Osteoblast (primary cell): ENCODE data around the gene ELOF1. TPM values are rescaled to one million over a fixed set of nuclear protein-coding genes. Genes with fewer than 3 reads are reported as not detected.

Experiments
- DNase-seq: peaks from one replicate; pipeline ENCODE4 v3.0.0; 2011; ENCODE audit warnings: low spot score, mixed read lengths; ENCODE audit not compliant: insufficient read length; ENCODE audit errors: missing footprints
- H2AFZ ChIP-seq: 2 replicates; pipeline ENCODE4 v1.6.0; 2011; ENCODE audit warnings: mild to moderate bottlenecking, low read length
- H3K27ac ChIP-seq: 2 replicates; pipeline ENCODE4 v1.5.1; 2011; ENCODE audit warnings: mild to moderate bottlenecking, low read depth, low read length, moderate library complexity
- H3K27me3 ChIP-seq: 2 replicates; pipeline ENCODE4 v1.6.0; 2012; ENCODE audit warnings: mild to moderate bottlenecking, control low read depth, inconsistent platforms, low read length, moderate library complexity; ENCODE audit not compliant: insufficient read depth
- H3K36me3 ChIP-seq: 2 replicates; pipeline ENCODE4 v1.5.1; 2011; ENCODE audit warnings: mild to moderate bottlenecking, low read length, control low read depth, moderate library complexity; ENCODE audit not compliant: insufficient read depth
- H3K4me1 ChIP-seq: 2 replicates; pipeline ENCODE4 v1.5.1; 2011; ENCODE audit warnings: mild to moderate bottlenecking, low read length, control low read depth, moderate library complexity; ENCODE audit not compliant: insufficient read depth
- H3K4me2 ChIP-seq: 2 replicates; pipeline ENCODE4 v1.6.0; 2011; ENCODE audit warnings: mild to moderate bottlenecking, low read length; ENCODE audit not compliant: insufficient read depth
- H3K4me3 ChIP-seq: fragments of 200-600 bp; sonication (generic); 3 replicates; pipeline ENCODE4 v1.5.1; 2012; ENCODE audit warnings: mild to moderate bottlenecking, low read length, inconsistent platforms; ENCODE audit not compliant: insufficient read depth
- H3K79me2 ChIP-seq: 2 replicates; pipeline ENCODE4 v1.6.0; 2012; ENCODE audit warnings: mild to moderate bottlenecking, low read length, control low read depth, inconsistent platforms; ENCODE audit not compliant: insufficient read depth
- H3K9me3 ChIP-seq: 2 replicates; pipeline ENCODE4 v1.5.1; 2011; ENCODE audit warnings: low read depth, low read length, control low read depth
- H4K20me1 ChIP-seq: 2 replicates; pipeline ENCODE4 v1.6.0; 2012; ENCODE audit warnings: mild to moderate bottlenecking, low read length, control low read depth; ENCODE audit not compliant: insufficient read depth
- CTCF ChIP-seq: IDR thresholded peaks from 2 replicates; pipeline ENCODE4 v1.5.1; 2011; ENCODE audit warnings: mild to moderate bottlenecking, low read depth, low read length, moderate library complexity; ENCODE audit errors: extremely low read depth
- total RNA-seq: library from RNA; depleted of rRNA; stranded (reverse); fragments of >200 nt; gene quantifications from 2 replicates; pipeline ENCODE4 v1.2.3, GENCODE V29; 2012

The ELOF1 gene
- total RNA-seq, 1 donor, result 42.0 TPM

GRCh38 chr19:11506101-11506555 is 52.9 kb downstream of the ELOF1 start:
- Histone ChIP-seq H3K4me3 (peak overlapping the region; percentile 88), H3K27ac (peak overlapping the region; percentile 48), H3K27me3 (no peaks in the 10 kb centered on the region), H3K9me3 (no peaks in the 10 kb centered on the region), H4K20me1 (no peaks in the 10 kb centered on the region), H3K36me3 (no peaks in the 10 kb centered on the region), H3K4me1 (peaks cover 6% of the 10 kb centered on the region), H3K4me2 (peak overlapping the region; percentile 94), H2AFZ (peak overlapping the region; percentile 96), H3K79me2 (no peaks in the 10 kb centered on the region)
- TF ChIP-seq CTCF, result no peak
- DNase-seq, result no peak

- H3K4me3 ChIP-seq, result peak within 1 kb of the TSS; percentile 88
- H3K9me3 ChIP-seq, result no peaks in the 10 kb centered on the region
- H3K27me3 ChIP-seq, result no peaks in the 10 kb centered on the region
- DNase-seq, result peak; percentile 100
- H3K4me2 ChIP-seq, result peak within 1 kb of the TSS; percentile 94
- TF ChIP-seq CTCF, result no peak
- no peaks in the 10 kb centered on the region for H3K36me3 ChIP-seq
- no peaks in the 10 kb centered on the region for H4K20me1 ChIP-seq
- H2AFZ ChIP-seq, result peak within 1 kb of the TSS; percentile 96
- H3K27ac ChIP-seq, result peak within 1 kb of the TSS; percentile 74
- H3K4me1 ChIP-seq, result peaks cover 6% of the 10 kb centered on the region
- H3K79me2 ChIP-seq, result no peaks in the 10 kb centered on the region
Measured at GRCh38 chr19:11505504-11506100, 53.4 kb downstream of the ELOF1 start, which contains the start of gene ZNF653. TSS of gene ZNF653 (minus strand) at chr19:11505839. CDS start at chr19:11505786, 53 bp downstream.

- peak; percentile 100 for DNase-seq
- Histone ChIP-seq H3K4me2 (peak overlapping the region; percentile 94), H3K27me3 (no peaks in the 10 kb centered on the region), H2AFZ (peak overlapping the region; percentile 74), H3K4me1 (peaks cover 6% of the 10 kb centered on the region), H3K79me2 (no peaks in the 10 kb centered on the region), H4K20me1 (peaks cover 2% of the 10 kb centered on the region), H3K36me3 (no peaks in the 10 kb centered on the region), H3K9me3 (no peaks in the 10 kb centered on the region), H3K4me3 (peak overlapping the region; percentile 88), H3K27ac (peak overlapping the region; percentile 74)
- no peak for TF ChIP-seq CTCF
Measured at GRCh38 chr19:11505032-11505503, 54.0 kb downstream of the ELOF1 start.

- Histone ChIP-seq H3K9me3 (no peaks in the 10 kb centered on the region), H3K4me1 (peaks cover 6% of the 10 kb centered on the region), H3K4me3 (peak overlapping the region; percentile 88), H3K79me2 (no peaks in the 10 kb centered on the region), H3K27ac (no peak overlapping the region), H4K20me1 (peaks cover 2% of the 10 kb centered on the region), H3K27me3 (no peaks in the 10 kb centered on the region), H3K4me2 (peak overlapping the region; percentile 94), H3K36me3 (no peaks in the 10 kb centered on the region), H2AFZ (peak overlapping the region; percentile 58)
- peak; percentile 80 for DNase-seq
- TF ChIP-seq CTCF, result no peak
Measured at GRCh38 chr19:11504502-11505031, 54.5 kb downstream of the ELOF1 start.
